MM.1S (cell line): ENCODE data around the gene ASPRV1.

Experiments
- DNase-seq: peaks from one replicate; pipeline ENCODE4 v3.0.0-alpha.2; 2015
- H2AFZ ChIP-seq: fragments of 300-600 bp; sonication (generic); 2 replicates; pipeline ENCODE4 v1.6.0; 2016; ENCODE audit warnings: antibody characterized with exemption, low read length
- H3F3A ChIP-seq: fragments of 300-600 bp; sonication (generic); 2 replicates; pipeline ENCODE4 v1.6.1; 2016; ENCODE audit warnings: mild to moderate bottlenecking, antibody characterized with exemption, low read length, moderate library complexity, mixed read lengths; ENCODE audit not compliant: insufficient read depth
- H3K27ac ChIP-seq: fragments of 300-600 bp; sonication (generic); 2 replicates; pipeline ENCODE4 v1.5.1; 2016; ENCODE audit warnings: mild to moderate bottlenecking, low read length
- H3K27me3 ChIP-seq: fragments of 300-600 bp; sonication (generic); replicated peaks from 2 replicates; pipeline ENCODE4 v1.6.0; 2016; ENCODE audit warnings: low read length; ENCODE audit not compliant: insufficient read depth
- H3K36me3 ChIP-seq: fragments of 300-600 bp; sonication (generic); replicated peaks from 2 replicates; pipeline ENCODE4 v1.6.1; 2016; ENCODE audit warnings: mild to moderate bottlenecking, low read length, mixed read lengths; ENCODE audit not compliant: insufficient read depth
- H3K4me1 ChIP-seq: fragments of 300-600 bp; sonication (generic); 2 replicates; pipeline ENCODE4 v1.6.1; 2016; ENCODE audit warnings: low read length, mixed read lengths
- H3K4me2 ChIP-seq: fragments of 300-600 bp; sonication (generic); 2 replicates; pipeline ENCODE4 v1.6.0; 2016; ENCODE audit warnings: low read depth, low read length
- H3K4me3 ChIP-seq: fragments of 300-600 bp; sonication (generic); 2 replicates; pipeline ENCODE4 v1.5.1; 2016; ENCODE audit warnings: low read length, mixed read lengths
- H3K79me2 ChIP-seq: fragments of 300-600 bp; sonication (generic); 2 replicates; pipeline ENCODE4 v1.6.1; 2016; ENCODE audit warnings: mixed run types, low read length, mixed read lengths
- H3K9ac ChIP-seq: fragments of 300-600 bp; sonication (generic); 2 replicates; pipeline ENCODE4 v1.6.1; 2016; ENCODE audit warnings: low read length, mixed read lengths
- H3K9me2 ChIP-seq: fragments of 300-600 bp; sonication (generic); replicated peaks from 2 replicates; pipeline ENCODE4 v1.6.1; 2016; ENCODE audit warnings: mild to moderate bottlenecking, low read length, mixed read lengths; ENCODE audit not compliant: insufficient read depth
- H3K9me3 ChIP-seq: fragments of 300-600 bp; sonication (generic); replicated peaks from 2 replicates; pipeline ENCODE4 v1.6.1; 2016; ENCODE audit warnings: mild to moderate bottlenecking, low read length, mixed read lengths; ENCODE audit not compliant: insufficient read depth
- H4K20me1 ChIP-seq: fragments of 300-600 bp; sonication (generic); 2 replicates; pipeline ENCODE4 v1.6.1; 2016; ENCODE audit warnings: mild to moderate bottlenecking, low read length, moderate library complexity, mixed read lengths; ENCODE audit not compliant: insufficient read depth
- EZH2 ChIP-seq: fragments of 300-600 bp; sonication (generic); optimal IDR thresholded peaks from 2 replicates; pipeline ENCODE3; 2017; ENCODE audit warnings: low read depth, mild to moderate bottlenecking, antibody characterized with exemption, low read length, mixed read lengths
- EZH2phosphoT487 ChIP-seq: fragments of 300-600 bp; sonication (generic); IDR thresholded peaks from 2 replicates; pipeline ENCODE4 v1.6.1; 2018; ENCODE audit warnings: antibody characterized with exemption, low read length
- TF ChIP-seq, protein P1 (sequence below): fragments of 300-600 bp; sonication (generic); IDR thresholded peaks from 2 replicates; pipeline ENCODE4 v1.5.1; 2016; ENCODE audit warnings: antibody characterized with exemption, low read length, mixed read lengths

ASPRV1 gene

DNA sequence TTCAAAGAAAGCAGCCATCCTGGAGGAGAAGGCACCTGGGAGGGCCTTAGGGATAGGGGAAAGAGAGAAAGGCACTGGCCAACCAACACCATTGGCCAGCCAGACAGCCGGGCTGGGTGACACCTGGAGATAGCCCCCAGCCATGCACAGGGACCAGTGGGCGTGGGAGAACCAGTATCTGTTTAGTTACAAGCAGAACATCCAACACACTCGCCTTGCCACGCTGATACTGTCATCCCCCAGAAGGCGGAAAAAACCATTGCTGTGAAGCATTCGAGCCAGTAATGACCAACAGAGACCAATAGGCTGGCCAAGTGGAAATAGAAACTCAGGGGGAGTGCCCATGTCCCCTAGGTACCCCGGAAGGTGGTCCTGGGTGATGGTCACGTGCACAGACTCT is 15.5 kb downstream of the ASPRV1 start:
- Histone ChIP-seq H3K4me1 (peaks cover 17% of the 10 kb centered on the region), H4K20me1 (no peaks in the 10 kb centered on the region), H3K9me2 (no peaks in the 10 kb centered on the region), H3K4me2 (peak overlapping the region; percentile 51; the same call in 1 of the 2 replicates), H2AFZ (0 out of 2 replicates have a peak overlapping the region, but pooled peaks have one; percentile 53), H3K27me3 (no peaks in the 10 kb centered on the region), H3K27ac (no peak overlapping the region; the same call in 1 of the 2 replicates), H3K4me3 (no peak overlapping the region), H3K9ac (no peak overlapping the region), H3K79me2 (no peaks in the 10 kb centered on the region), H3K36me3 (no peaks in the 10 kb centered on the region), H3F3A (no peaks in the 10 kb centered on the region), H3K9me3 (no peaks in the 10 kb centered on the region)
- no peak for DNase-seq
- no peak for TF ChIP-seq EZH2
- TF ChIP-seq EZH2phosphoT487 = no peak
- TF ChIP-seq, protein P1, sequence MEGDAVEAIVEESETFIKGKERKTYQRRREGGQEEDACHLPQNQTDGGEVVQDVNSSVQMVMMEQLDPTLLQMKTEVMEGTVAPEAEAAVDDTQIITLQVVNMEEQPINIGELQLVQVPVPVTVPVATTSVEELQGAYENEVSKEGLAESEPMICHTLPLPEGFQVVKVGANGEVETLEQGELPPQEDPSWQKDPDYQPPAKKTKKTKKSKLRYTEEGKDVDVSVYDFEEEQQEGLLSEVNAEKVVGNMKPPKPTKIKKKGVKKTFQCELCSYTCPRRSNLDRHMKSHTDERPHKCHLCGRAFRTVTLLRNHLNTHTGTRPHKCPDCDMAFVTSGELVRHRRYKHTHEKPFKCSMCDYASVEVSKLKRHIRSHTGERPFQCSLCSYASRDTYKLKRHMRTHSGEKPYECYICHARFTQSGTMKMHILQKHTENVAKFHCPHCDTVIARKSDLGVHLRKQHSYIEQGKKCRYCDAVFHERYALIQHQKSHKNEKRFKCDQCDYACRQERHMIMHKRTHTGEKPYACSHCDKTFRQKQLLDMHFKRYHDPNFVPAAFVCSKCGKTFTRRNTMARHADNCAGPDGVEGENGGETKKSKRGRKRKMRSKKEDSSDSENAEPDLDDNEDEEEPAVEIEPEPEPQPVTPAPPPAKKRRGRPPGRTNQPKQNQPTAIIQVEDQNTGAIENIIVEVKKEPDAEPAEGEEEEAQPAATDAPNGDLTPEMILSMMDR = no peak

DNA sequence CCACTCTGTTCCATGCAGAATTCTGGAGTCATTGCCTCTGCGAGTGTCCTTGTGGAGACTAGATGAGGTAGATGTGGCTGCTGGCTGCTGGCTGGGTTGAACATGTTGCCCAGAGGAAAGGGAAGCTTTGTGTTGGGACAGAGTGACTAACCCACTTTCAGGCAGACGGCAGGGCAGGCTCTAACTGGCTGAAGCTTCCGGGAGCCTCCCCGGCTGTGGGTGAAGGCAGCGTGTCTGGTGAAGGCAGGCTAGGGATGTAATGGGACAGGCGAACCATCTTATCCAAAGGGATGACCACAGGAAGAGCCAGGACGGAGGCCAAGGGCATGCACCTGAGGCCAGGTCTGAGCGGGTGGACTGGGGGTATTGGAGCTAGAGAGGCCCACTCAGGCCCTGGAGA is 16.0 kb downstream of the ASPRV1 start:
- Histone ChIP-seq H3K9ac (no peak overlapping the region), H3K36me3 (no peaks in the 10 kb centered on the region), H3K27ac (no peak overlapping the region), H3K9me2 (no peaks in the 10 kb centered on the region), H4K20me1 (no peaks in the 10 kb centered on the region), H3K4me2 (no peak overlapping the region), H3K9me3 (no peaks in the 10 kb centered on the region), H3K79me2 (no peaks in the 10 kb centered on the region), H3K27me3 (no peaks in the 10 kb centered on the region), H2AFZ (no peak overlapping the region), H3F3A (no peaks in the 10 kb centered on the region), H3K4me3 (no peak overlapping the region), H3K4me1 (peaks cover 17% of the 10 kb centered on the region)
- DNase-seq = no peak
- TF ChIP-seq, protein P1 = no peak

DNA sequence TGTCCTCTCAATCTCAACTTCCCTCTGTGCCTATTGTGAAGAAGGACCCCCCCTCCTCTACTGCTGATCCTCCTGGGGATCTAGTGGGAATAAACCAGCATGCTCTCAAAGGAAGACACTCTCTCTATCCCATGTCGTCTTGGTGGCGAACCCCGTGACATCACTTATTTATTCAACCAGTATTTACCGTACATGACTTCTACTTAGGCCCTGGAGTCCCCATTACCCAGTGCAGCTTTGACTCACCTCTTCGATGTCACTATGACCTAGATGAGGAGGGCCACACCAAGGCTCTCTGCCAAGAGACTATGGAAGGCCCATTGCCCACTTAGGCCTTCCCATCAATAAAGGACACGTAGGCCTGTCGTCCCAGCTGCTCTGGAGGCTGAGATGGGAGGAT is 16.7 kb downstream of the ASPRV1 start:
- no peak for TF ChIP-seq EZH2phosphoT487
- TF ChIP-seq, protein P1 = no peak
- TF ChIP-seq EZH2 = no peak
- no peaks in the 10 kb centered on the region for H3K36me3 ChIP-seq
- H3K9me2 ChIP-seq = no peaks in the 10 kb centered on the region
- no peak overlapping the region for H2AFZ ChIP-seq
- no peak for DNase-seq
- H3K4me2 ChIP-seq = no peak overlapping the region
- no peaks in the 10 kb centered on the region for H3K9me3 ChIP-seq
- H3K9ac ChIP-seq = no peak overlapping the region
- no peak overlapping the region for H3K4me3 ChIP-seq
- H3K79me2 ChIP-seq = no peaks in the 10 kb centered on the region
- H4K20me1 ChIP-seq = no peaks in the 10 kb centered on the region
- no peak overlapping the region for H3K27ac ChIP-seq
- H3F3A ChIP-seq = no peaks in the 10 kb centered on the region
- H3K27me3 ChIP-seq = no peaks in the 10 kb centered on the region
- H3K4me1 ChIP-seq = peaks cover 17% of the 10 kb centered on the region
